GM23338 (cell line): ENCODE data around the gene DISP3. TPM values are rescaled to one million over a fixed set of nuclear protein-coding genes. Genes with fewer than 3 reads are reported as not detected.

Experiments
- ATAC-seq: fragments of 200-7000 bp; cut with Tn5 transposase; 3 replicates; pipeline ENCODE4 v1.9.1; 2020
- DNase-seq: peaks from one replicate; pipeline ENCODE4 v3.0.0-alpha.2; 2015; ENCODE audit warnings: low spot score
- H2AFZ ChIP-seq: fragments of 200-600 bp; sonication (generic); 2 replicates; pipeline ENCODE4 v1.8.0; 2016; ENCODE audit warnings: antibody characterized with exemption, mild to moderate bottlenecking, moderate library complexity
- H3F3A ChIP-seq: fragments of 200-600 bp; sonication (generic); replicated peaks from 2 replicates; pipeline ENCODE4 v1.8.0; 2017; ENCODE audit warnings: antibody characterized with exemption, mixed run types, low read depth
- H3K27ac ChIP-seq: fragments of 200-600 bp; sonication (generic); 2 replicates; pipeline ENCODE4 v1.6.1; 2016; ENCODE audit warnings: low read depth
- H3K27me3 ChIP-seq: fragments of 200-600 bp; sonication (generic); 2 replicates; pipeline ENCODE4 v1.8.0; 2016; ENCODE audit warnings: mild to moderate bottlenecking, mixed run types, moderate library complexity; ENCODE audit not compliant: insufficient read depth
- H3K36me3 ChIP-seq: fragments of 200-600 bp; sonication (generic); 2 replicates; pipeline ENCODE4 v1.8.0; 2016; ENCODE audit warnings: mild to moderate bottlenecking; ENCODE audit not compliant: insufficient read depth
- H3K4me1 ChIP-seq: fragments of 200-600 bp; sonication (generic); 2 replicates; pipeline ENCODE4 v1.8.0; 2016; ENCODE audit warnings: mild to moderate bottlenecking, moderate library complexity; ENCODE audit not compliant: insufficient read depth
- H3K4me2 ChIP-seq: fragments of 200-600 bp; sonication (generic); 2 replicates; pipeline ENCODE4 v1.7.1; 2017; ENCODE audit warnings: mixed run types
- H3K4me3 ChIP-seq: fragments of 200-600 bp; sonication (generic); 2 replicates; pipeline ENCODE4 v1.6.1; 2016; ENCODE audit warnings: mixed run types
- H3K79me2 ChIP-seq: fragments of 200-600 bp; sonication (generic); replicated peaks from 2 replicates; pipeline ENCODE4 v1.8.0; 2017; ENCODE audit warnings: mild to moderate bottlenecking; ENCODE audit not compliant: insufficient read depth
- H3K9me2 ChIP-seq: fragments of 200-600 bp; sonication (generic); 2 replicates; pipeline ENCODE4 v1.8.0; 2017; ENCODE audit not compliant: insufficient read depth
- H4K20me1 ChIP-seq: fragments of 200-600 bp; sonication (generic); replicated peaks from 2 replicates; pipeline ENCODE4 v1.8.0; 2017; ENCODE audit warnings: mild to moderate bottlenecking; ENCODE audit not compliant: insufficient read depth
- H3K27ac Mint-ChIP-seq: 2 replicates; pipeline ENCODE4 v1.8.0; 2020; ENCODE audit warnings: inconsistent platforms, mild to moderate bottlenecking, moderate library complexity, mixed read lengths
- H3K27me3 Mint-ChIP-seq: 3 replicates; pipeline ENCODE4 v1.8.0; 2022; ENCODE audit warnings: low read depth, mild to moderate bottlenecking, moderate library complexity, mixed read lengths, inconsistent platforms; ENCODE audit not compliant: insufficient read depth, poor library complexity
- H3K36me3 Mint-ChIP-seq: 3 replicates; pipeline ENCODE4 v1.8.0; 2021; ENCODE audit warnings: low read depth, mild to moderate bottlenecking, inconsistent platforms, moderate library complexity, mixed read lengths
- H3K4me1 Mint-ChIP-seq: 3 replicates; pipeline ENCODE4 v1.8.0; 2020; ENCODE audit warnings: mild to moderate bottlenecking, inconsistent platforms, mixed read lengths
- H3K4me3 Mint-ChIP-seq: 3 replicates; pipeline ENCODE4 v1.8.0; 2021; ENCODE audit warnings: moderate library complexity, mild to moderate bottlenecking, inconsistent platforms, mixed read lengths
- H3K9me3 Mint-ChIP-seq: 3 replicates; pipeline ENCODE4 v1.8.0; 2020; ENCODE audit warnings: moderate library complexity, mild to moderate bottlenecking, inconsistent platforms, mixed read lengths
- CREB1 ChIP-seq: fragments of 250-450 bp; sonication (Bioruptor Pico); IDR thresholded peaks from 2 replicates; pipeline ENCODE4 v1.5.0; 2020; ENCODE audit warnings: low read depth, mild to moderate bottlenecking, moderate library complexity
- EZH2phosphoT487 ChIP-seq: fragments of 200-600 bp; sonication (generic); IDR thresholded peaks from one replicate; pipeline ENCODE4 v1.8.1; 2018; ENCODE audit warnings: antibody characterized with exemption; ENCODE audit not compliant: unreplicated experiment
- JUNB ChIP-seq: IDR thresholded peaks from one replicate; pipeline ENCODE4 v1.6.1; 2016; ENCODE audit warnings: antibody characterized with exemption; ENCODE audit not compliant: unreplicated experiment
- NANOG ChIP-seq: IDR thresholded peaks from 2 replicates; pipeline ENCODE4 v1.6.1; 2016; ENCODE audit warnings: antibody characterized with exemption, borderline replicate concordance
- POLR2AphosphoS5 ChIP-seq: IDR thresholded peaks from 2 replicates; pipeline ENCODE4 v1.6.1; 2016; ENCODE audit warnings: antibody characterized with exemption, low read depth
- STAT1 ChIP-seq: IDR thresholded peaks from one replicate; pipeline ENCODE4 v1.6.1; 2016; ENCODE audit warnings: antibody characterized with exemption; ENCODE audit not compliant: unreplicated experiment
- ZNF114 ChIP-seq: fragments of 250-450 bp; sonication (Bioruptor Pico); IDR thresholded peaks from 2 replicates; pipeline ENCODE4 v1.5.0; 2020; ENCODE audit warnings: mild to moderate bottlenecking, moderate library complexity
- ZNF331 ChIP-seq: fragments of 250-450 bp; sonication (Bioruptor Pico); IDR thresholded peaks from 2 replicates; pipeline ENCODE4 v1.5.0; 2020; ENCODE audit warnings: low read depth, mild to moderate bottlenecking, moderate library complexity
- polyA plus RNA-seq: library from polyadenylated mRNA; unstranded; fragments of >200 nt; fragmentation: Nextera tagmentation; extraction: Ambion mirVana; gene quantifications from 2 replicates; pipeline ENCODE4 v1.2.1, GENCODE V29; 2016
- total RNA-seq: library from RNA; depleted of rRNA; stranded (reverse); fragments of >200 nt; shearing (Covaris generic); gene quantifications from 2 replicates; pipeline ENCODE4 v1.2.3, GENCODE V29; 2014
- TF ChIP-seq, protein P1 (sequence below), 2 experiments: fragments of 200-600 bp in 1 of 2; sonication (generic) in 1 of 2; conservative IDR thresholded peaks; 2 replicates each; pipeline versions ENCODE4 v1.5.1 to v1.6.1; 2016 to 2017; ENCODE audit warnings: antibody characterized with exemption in 2 of 2, low read depth in 2 of 2, mild to moderate bottlenecking in 2 of 2, moderate library complexity in 1 of 2
- TF ChIP-seq, protein P2 (sequence below): IDR thresholded peaks from 2 replicates; pipeline ENCODE4 v1.6.1; 2016; ENCODE audit warnings: antibody characterized with exemption

The DISP3 gene
- total and polyA plus RNA-seq, 2 experiments from 2014 or later = 3.2 to 11.1 TPM

DNA sequence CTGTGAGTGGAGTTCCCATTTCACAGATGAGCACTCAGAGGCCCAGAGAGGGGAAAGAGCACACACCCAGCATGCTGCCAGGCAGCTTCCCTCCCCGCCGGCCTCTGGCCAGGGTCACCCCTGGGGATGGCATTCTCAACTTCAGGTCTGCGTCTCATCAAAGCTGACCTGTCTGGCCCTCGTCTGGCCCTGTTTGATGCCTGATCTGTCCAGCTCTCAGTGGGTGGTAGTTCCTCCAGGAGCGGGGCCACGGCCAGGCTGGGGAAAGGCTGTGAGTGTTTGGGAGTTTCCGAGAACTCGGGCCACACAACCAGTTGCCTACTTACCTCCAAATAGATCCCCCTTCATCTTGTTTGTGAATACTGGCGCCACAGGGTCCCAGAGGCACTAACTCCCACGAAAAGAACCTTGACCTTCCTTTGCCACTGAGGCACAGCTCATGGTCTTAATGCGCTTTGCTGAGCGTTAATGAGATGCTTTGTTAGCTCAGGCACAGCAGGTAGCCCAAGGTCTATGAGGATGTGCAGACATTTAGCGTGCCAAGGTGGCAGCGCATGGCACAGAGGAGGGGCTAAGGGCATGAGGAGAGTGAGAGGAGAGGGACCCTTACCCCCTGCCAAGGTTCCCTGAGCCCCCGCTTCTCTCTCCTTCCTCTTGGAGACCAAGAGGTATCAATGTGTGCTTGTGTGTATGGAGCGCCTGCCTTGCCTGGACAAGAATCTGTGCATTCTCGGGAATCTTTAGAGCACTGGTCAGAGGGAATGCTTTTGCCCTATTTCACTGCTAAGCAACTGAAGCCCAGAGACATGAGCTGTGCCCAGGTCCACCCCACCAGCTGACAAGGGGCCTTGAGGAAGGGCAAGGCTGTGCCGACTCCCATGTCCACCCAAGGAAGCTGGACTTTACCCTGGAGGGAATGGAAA lies 61.2 kb downstream of the DISP3 start (continued):
- TF ChIP-seq, protein P1, sequence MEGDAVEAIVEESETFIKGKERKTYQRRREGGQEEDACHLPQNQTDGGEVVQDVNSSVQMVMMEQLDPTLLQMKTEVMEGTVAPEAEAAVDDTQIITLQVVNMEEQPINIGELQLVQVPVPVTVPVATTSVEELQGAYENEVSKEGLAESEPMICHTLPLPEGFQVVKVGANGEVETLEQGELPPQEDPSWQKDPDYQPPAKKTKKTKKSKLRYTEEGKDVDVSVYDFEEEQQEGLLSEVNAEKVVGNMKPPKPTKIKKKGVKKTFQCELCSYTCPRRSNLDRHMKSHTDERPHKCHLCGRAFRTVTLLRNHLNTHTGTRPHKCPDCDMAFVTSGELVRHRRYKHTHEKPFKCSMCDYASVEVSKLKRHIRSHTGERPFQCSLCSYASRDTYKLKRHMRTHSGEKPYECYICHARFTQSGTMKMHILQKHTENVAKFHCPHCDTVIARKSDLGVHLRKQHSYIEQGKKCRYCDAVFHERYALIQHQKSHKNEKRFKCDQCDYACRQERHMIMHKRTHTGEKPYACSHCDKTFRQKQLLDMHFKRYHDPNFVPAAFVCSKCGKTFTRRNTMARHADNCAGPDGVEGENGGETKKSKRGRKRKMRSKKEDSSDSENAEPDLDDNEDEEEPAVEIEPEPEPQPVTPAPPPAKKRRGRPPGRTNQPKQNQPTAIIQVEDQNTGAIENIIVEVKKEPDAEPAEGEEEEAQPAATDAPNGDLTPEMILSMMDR (conservative IDR thresholded peaks at IDR 0.05; ENCODE audit: low read depth in 2 of 2) = no peak
- TF ChIP-seq STAT1 = no peak
- TF ChIP-seq NANOG = no peak

DNA sequence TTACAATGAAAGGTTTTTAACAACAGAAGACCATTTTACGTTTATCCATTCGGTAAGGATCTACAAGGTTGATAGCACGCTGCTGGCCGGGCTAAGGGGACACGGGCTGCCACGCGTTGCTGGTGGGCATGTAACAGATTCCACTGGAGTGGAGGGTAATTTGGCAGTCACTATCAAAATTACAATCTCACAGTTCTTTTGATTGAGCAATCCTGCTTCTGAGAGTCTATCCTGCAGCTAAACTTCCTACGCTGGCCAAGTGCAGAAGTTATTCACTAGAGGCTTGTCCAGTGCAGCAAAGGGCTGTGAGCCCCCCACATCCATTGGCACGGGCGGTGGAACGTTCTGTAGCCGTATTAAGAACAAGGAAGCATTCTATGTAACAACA lies 61.8 kb downstream of the DISP3 start:
- H3K27me3 Mint-ChIP-seq = peaks cover 10% of the 10 kb centered on the region
- no peaks in the 10 kb centered on the region for H3K9me3 Mint-ChIP-seq
- no peak for DNase-seq

GRCh38 chr1:11541236-11541635 lies 62.3 kb downstream of the DISP3 start:
- no peaks in the 10 kb centered on the region for H3K27me3 ChIP-seq
- H3K4me3 ChIP-seq = no peak overlapping the region
- no peaks in the 10 kb centered on the region for H3K79me2 ChIP-seq
- no peak for ATAC-seq
- Mint-ChIP-seq H3K36me3 (no peaks in the 10 kb centered on the region; the same call in 2 of the 3 replicates), H3K4me3 (no peak overlapping the region), H3K27me3 (peaks cover 8% of the 10 kb centered on the region), H3K4me1 (peaks cover 14% of the 10 kb centered on the region), H3K9me3 (no peaks in the 10 kb centered on the region), H3K27ac (no peak overlapping the region)
- H3K9me2 ChIP-seq = no peaks in the 10 kb centered on the region
- no peak overlapping the region for H2AFZ ChIP-seq
- H4K20me1 ChIP-seq = no peaks in the 10 kb centered on the region
- no peaks in the 10 kb centered on the region for H3F3A ChIP-seq
- no peaks in the 10 kb centered on the region for H3K36me3 ChIP-seq
- DNase-seq = no peak
- no peaks in the 10 kb centered on the region; the same call in 1 of the 2 replicates for H3K4me1 ChIP-seq
- no peak overlapping the region for H3K4me2 ChIP-seq
- no peak overlapping the region for H3K27ac ChIP-seq
- TF ChIP-seq JUNB (no peak), STAT1 (no peak), ZNF114 (CRISPR knock-in tag) (no peak), ZNF331 (CRISPR knock-in tag) (no peak), EZH2phosphoT487 (no peak), CREB1 (no peak)
- TF ChIP-seq, protein P2, sequence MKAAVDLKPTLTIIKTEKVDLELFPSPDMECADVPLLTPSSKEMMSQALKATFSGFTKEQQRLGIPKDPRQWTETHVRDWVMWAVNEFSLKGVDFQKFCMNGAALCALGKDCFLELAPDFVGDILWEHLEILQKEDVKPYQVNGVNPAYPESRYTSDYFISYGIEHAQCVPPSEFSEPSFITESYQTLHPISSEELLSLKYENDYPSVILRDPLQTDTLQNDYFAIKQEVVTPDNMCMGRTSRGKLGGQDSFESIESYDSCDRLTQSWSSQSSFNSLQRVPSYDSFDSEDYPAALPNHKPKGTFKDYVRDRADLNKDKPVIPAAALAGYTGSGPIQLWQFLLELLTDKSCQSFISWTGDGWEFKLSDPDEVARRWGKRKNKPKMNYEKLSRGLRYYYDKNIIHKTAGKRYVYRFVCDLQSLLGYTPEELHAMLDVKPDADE = no peak
- TF ChIP-seq, protein P1 (conservative IDR thresholded peaks at IDR 0.05; ENCODE audit: low read depth in 2 of 2) = no peak

More for the DNA sequence above, 61.8 kb downstream of the DISP3 start:
- Histone ChIP-seq H4K20me1 (no peaks in the 10 kb centered on the region), H3K4me2 (no peak overlapping the region), H3K9me2 (no peaks in the 10 kb centered on the region), H3K27me3 (no peaks in the 10 kb centered on the region), H3K4me3 (no peak overlapping the region), H3K27ac (no peak overlapping the region), H3K4me1 (no peaks in the 10 kb centered on the region; the same call in 1 of the 2 replicates), H3K36me3 (no peaks in the 10 kb centered on the region), H3K79me2 (no peaks in the 10 kb centered on the region), H3F3A (no peaks in the 10 kb centered on the region), H2AFZ (no peak overlapping the region)
- Mint-ChIP-seq H3K4me1 (peaks cover 14% of the 10 kb centered on the region), H3K36me3 (no peaks in the 10 kb centered on the region; the same call in 2 of the 3 replicates), H3K27ac (no peak overlapping the region), H3K4me3 (no peak overlapping the region)
- ATAC-seq = no peak
- TF ChIP-seq POLR2AphosphoS5 = no peak
- TF ChIP-seq CREB1 = no peak
- no peak for TF ChIP-seq ZNF114 (CRISPR knock-in tag)
- TF ChIP-seq, protein P1 (conservative IDR thresholded peaks at IDR 0.05; ENCODE audit: low read depth in 2 of 2) = no peak
- no peak for TF ChIP-seq EZH2phosphoT487
